ENCODE data around the gene ADK.
A peak's percentile ranks its signal among the peaks of the same experiment; 100 is the strongest.

- TF ChIP-seq CTCF (IDR thresholded peaks at IDR 0.05 in 4 of 5, conservative IDR thresholded peaks at IDR 0.05 in 1 of 5) (peak; percentile 39 to 68 (median 47)), POLR2A (IDR thresholded peaks at IDR 0.05) (no peak)
Measured at GRCh38 chr10:74153123-74153522, 2.1 kb downstream of the ADK start.
